NCI-H2029 (cell line): ENCODE results near the gene SEMA5A.
"Not testable (repeated sequence)": the region's sequence is repeated elsewhere in the genome, so short reads cannot be mapped to it uniquely, and the experiment has no call there.

ENCODE experiments used
- DNase-seq: peaks from one replicate; lab custom pipeline; 2025; lab: John Stamatoyannopoulos, UW

SEMA5A gene

DNA sequence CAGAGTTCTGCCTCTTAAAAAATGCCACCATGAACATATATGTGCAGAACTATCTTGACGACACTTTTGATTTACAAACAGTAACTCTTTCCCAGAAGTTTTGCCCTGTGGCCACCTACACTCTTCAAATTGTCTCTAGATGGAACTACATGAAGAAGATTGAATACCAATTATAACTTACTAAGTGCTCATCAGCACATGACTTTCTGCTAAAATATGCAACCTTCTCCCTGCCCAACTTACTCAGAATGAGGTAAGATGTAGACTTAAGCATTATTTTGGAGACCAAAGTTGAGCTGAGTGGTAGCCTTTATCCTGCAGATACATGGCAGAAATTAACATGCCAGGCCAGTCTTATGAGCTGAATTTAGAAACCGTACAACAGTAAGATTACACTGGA, 105.4 kb downstream of the SEMA5A start:
- DNase-seq: no peak

DNA sequence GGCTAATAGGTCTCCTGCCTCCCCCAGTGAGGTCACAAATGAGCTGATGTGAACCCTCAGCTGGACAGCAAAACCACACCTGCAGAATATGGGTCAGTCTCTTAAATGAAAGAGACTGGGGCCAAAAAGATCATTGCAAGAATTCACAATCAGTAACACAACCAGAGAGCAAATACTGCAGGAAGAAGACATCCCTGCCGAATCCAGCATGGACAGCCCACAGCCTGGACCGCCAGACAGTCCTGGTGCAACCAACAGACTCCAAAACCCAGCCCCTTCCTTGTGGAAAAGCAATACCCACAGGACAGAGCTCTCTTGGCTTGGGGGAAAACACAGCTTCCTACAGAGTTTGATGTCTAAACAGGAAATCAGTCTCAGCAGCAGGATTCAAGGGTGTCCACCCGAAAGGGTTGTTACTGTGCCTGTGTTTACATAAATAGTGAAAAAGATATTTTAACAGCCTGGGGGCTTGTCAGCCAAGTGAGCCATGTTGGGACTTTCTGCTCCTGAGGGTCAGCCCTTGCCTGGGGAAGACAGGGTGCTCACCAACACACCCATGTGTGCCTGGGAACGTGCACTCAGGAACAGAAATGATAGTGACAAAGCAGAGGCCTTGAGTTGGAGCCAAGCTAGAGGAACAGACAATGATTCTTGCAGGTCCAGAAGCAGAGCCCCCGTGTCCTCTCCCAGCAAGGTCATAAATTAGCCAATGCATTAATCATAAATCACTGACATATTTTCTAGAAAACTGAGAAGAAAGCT, 106.2 kb downstream of the SEMA5A start:
- no peak for DNase-seq

DNA sequence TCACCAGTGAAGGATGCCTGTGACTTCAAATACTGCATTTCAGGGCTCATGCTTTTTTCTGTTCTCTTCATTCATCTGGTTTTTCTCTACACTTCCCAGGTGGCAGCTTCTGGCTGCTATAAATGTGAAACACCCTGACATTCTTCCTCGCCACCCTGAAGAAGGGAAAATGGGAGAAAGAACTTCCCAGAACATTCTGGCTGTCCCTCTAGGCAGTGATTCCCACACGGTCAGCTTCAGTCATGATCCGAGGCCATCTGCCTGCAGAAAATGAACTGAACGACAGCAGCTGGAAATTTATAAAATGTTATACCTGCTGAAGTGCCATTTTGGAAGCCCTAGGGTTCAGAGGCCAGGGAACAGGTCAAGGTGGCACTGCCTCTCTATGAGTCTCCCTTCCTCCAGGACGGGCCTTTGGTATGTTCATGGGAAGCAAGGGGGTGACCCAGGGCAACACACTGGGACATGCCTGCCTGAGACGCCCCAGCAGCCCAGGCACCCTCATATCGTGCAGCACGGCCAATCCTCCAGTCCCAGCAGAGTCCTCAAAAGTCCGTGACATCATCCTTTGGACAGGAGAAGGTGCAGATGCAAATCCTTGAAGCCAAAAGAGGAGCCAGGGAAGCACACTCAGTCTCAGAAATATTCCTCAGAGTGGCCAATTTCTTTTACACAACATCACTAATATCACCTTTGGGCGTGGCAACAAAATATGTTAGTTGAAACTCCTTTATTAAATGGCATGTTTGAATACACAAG, 107.1 kb downstream of the SEMA5A start:
- no peak for DNase-seq

DNA sequence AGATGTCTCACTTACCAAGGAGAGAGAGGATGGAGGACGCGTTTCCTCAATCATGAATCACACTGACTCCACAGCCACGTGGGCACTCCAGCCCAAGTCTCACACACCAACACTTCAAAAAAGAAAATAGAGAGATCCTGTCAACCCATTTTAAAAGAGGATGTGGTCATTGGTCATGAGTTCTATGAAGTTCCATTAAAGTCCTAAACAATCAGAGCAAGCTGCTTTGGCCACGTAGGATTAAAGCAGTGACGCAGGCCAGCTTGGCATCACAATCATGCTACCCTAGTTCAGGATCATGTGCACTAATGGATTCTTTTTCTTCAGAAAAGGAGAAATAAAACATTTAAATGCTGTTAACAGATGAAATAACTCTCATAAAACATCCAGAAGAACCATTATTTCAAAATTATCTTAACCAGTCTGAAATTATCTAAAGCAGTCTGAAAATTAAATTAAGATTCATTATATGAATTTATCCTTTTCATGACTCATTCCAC, 108.1 kb downstream of the SEMA5A start:
- DNase-seq: no peak

DNA sequence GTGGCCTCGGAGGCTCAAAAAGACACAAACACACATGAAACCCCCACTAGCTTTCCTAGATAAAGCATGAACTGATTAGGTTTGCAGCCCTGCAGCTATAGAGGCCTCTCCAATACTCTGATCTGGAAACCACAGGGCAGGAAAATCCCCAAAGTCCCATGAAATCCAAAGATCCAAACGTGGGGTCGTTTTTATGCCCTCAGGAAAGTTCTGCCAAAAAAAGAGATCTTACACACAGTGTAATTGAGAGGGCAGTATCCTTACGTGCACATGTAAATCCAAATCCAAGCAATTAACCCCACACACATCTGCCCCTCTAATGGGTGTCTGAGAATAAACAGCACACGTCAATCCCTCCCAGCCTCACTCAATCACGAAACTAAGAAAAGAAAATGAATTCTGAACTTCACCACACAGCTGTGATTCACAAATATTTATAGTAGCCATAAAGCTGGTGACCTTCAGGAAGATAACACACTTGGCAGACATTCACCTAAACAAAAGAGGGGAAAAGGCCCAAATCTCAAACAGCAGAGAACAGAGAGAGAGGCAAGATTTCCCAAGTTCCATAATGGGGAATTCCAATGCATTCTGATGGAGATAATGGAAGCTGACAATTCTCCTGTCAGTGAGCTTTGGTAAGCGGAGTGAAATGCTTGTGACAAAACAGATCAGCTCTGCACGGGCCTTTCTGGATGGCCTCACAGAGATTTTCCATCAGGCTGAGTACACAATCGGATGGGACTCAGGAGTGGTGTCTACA, 114.2 kb downstream of the SEMA5A start:
- no peak for DNase-seq

DNA sequence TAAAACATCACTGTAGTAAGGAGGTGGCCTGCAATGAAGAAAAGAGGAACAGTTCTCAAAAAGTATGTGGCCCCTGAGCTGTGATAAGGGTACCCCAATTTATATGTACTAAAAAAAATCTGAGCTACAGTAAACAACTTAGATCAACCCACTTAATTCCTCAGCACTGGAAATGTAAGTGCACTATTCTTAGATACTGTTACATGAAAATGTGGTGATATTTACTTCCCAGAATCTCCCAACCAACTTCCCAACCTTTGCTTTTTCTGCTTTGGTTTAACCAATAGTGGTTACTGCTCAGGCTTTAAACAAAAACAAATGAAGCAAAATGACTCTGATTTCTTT, 114.8 kb downstream of the SEMA5A start:
- no peak for DNase-seq

DNA sequence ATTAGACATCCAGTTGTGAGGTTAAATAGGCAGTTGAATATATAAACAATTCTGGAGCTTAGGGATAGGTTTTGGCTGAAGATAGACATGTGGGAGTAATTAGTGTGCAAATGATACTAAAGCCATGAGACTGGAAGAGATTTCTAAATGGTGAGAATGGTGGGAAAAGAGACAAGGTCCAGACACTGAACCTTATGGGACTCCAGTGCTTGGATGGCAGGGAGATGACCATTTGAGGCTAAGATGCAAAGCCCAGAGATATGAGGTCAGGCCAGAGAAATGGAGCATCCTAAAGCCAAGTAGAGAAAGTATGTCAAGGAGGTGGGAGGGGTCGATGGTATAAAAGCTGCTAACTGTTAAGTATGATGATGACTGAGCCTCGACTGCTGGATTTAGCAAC, 115.6 kb downstream of the SEMA5A start:
- DNase-seq: no peak

DNA sequence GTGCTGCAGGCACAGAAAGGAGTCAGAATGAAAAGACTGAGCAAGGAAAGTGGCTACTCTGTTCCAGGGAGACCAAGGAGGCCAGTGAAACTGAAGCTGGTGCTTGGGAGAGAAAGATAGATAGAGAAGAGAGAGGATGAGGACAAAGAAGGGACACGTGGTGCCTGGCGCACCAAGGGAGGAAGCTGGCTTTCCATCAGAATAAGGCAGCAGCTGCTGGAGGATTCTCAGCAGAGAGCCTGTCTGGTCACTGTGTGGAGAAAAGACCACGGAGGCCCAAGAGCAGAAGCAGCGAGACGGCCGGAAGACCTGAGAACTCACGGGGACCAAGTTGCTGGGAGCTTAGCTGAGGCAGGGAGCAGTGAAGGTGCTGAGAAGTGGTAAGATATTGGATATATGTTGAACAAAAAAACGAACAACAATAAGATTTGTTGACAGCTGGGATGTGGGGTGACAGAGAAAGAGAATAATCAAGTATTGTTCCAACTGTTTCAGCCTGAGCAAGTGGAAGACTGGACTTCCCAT, 116.1 kb downstream of the SEMA5A start:
- no peak for DNase-seq

DNA sequence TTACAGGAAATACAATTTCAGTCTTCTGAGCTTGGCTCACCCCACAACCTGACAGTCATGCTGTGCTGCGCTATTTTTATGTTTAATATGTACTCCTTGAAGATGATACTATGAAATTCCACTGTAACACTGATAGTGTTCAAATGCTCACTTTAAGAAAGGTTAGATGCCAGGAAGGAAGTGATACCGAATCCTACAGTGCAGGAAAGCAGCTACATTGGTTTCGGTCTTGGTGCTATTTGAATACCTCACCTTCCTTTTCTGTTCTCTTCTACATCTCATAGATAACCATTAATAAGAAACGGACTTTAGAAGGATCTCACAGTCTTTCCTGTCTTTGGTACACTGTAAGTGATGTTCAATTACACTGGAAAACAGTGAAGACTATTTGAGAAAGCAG, 117.6 kb downstream of the SEMA5A start:
- no peak for DNase-seq

DNA sequence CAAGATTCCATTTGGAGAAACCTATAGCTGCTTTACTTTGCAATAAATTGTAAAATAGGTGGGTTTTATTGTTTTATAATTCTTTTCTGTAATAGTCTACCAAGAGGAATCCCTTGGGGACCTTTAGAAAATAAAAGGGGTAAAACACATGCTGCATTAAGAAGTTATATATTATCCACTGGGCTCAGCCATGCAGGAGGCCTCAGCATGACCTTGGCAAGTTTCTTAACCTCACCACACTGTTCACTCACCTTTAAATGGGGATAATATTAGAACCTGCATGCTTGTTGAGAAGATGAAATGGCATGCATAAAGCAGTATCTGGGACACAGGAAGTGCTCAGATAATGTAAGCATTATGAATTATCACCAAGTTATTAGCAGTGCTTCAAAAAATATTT, 120.2 kb downstream of the SEMA5A start:
- no peak for DNase-seq

DNA sequence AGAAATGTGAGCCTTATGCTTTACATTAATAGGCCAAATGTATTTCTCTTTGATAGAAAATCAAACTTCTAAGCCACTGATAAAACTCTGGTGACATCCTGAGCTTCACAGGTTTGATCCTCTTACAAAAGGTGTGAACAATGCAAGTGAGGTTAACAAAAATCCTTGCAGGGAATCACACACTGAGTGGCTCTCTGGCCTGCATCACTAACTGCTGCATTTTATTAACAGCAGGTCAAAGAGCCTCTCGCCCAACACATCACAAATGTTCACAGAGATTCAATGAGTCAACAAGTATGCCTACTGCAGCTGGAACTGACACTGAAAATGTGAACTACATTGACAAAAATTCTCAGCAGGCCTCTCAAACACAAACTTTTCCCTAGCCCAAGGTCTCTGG, 122.3 kb downstream of the SEMA5A start:
- DNase-seq: no peak

DNA sequence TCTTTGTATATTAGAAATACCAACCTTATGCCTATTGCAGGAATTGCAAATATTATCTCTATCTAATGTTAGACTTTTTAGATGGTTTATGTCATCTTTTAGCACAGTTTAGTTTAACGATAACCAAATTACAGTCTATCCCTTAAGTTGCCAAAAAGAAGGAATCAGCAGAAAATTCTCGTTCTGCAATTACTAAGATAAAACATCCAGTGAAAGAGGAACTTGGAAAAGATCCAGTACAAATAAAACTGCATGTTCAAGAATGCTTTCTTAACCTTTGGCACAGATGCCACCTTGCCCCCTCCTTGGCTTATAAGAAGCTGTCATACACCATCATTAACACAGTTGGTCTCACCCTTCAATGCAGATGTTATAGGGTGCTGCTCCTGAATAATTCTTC, 124.0 kb downstream of the SEMA5A start:
- no peak for DNase-seq

DNA sequence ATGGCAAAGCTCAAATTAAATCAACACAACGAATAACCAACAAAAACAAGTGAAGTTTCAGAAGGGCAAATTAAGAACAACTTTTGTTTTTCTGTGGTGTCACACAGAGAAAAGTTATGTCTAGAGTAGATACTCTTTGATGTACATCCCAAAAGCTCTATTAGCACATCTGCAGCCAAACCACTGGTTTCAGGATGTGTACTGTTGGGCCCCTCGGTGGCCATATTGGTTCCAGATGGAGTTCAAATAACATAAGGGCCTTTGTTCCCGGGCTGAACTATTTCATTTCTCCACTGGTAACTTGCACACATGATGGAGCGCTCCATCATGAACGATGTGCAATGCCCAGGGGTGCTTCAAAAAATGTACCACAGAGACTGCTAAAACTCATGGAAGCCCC, 126.1 kb downstream of the SEMA5A start:
- no peak for DNase-seq

DNA sequence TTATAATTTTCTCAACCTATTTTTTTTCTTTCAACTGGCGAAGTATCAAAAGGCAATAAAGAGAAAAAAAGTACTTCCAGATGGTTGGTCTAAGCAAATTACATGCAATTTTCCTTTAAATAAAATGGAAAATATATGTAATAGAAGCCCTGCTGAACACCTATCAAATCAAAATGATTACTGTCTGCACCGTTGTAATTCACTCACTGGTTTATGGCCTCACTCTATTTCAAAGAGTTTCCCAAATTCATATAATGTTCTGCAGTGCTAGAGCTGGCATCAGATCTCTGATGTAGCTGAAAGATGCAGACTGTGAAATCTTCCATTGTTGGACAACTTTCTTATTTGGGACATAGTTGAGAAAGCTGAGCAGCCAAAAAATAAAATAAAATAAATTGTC, 130.3 kb downstream of the SEMA5A start:
- no peak for DNase-seq

DNA sequence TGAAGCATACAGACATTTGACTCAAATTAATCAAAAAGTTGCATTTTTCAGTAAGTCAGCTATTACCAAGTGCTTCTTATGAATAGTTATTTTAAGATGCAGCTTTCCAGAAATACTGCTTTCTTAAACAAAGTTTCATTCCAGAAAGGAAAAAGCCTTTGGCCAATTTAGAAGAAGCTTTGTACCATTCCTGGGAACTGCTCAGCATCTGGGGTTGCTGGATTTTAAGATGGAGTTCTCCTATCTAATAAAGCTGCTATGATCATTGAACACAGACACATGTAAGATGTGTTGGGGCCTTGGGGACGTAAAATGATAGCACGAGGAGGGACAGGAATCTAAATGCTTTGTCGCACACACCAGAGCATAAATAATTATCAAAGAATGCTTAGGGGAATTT, 130.8 kb downstream of the SEMA5A start:
- DNase-seq: no peak

DNA sequence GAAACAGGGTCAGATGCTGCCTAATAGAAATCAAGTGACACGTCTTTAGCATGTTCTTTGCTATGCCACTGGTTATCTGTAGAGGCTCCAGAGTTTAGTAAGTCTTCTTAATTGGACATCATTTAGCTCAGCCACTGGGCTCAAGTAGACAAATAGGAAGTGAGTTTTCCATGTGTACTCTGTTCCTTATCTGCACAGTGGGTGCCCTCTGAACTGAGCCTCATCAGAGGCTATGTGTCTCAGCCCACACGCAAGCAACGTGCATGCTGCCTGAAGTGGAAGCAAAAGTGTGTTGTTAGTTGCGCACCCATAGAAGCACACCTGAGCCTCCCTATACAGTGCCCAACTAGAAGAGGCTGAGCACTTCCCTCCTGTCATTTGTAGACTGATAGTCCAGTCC, 134.7 kb downstream of the SEMA5A start:
- DNase-seq: no peak

DNA sequence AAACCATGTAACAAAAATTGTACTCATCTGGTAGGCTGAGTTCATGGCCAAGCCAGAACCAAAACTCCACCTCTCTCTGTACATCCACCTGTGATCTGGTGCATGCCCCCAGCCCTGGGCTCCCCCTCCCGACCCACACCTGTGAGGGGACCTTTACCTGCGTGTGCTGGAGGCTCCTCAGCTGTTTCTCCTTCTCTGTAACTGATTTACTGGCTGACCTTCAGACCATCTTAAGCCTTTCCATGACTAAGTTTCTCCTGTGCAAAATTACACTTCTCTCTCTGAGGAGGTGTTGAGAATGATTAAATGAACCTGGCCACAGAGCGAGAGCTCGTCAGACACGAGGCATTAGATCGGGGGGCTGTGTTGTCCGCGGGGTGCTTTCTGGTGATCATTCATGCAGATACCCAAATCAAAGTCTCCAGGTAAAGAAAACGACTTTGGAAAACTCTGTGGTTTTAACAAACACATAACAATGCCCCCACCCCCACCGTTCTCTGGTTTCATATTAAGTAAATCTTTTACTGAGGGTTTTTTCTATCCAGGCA, 136.4 kb downstream of the SEMA5A start:
- DNase-seq: no peak

DNA sequence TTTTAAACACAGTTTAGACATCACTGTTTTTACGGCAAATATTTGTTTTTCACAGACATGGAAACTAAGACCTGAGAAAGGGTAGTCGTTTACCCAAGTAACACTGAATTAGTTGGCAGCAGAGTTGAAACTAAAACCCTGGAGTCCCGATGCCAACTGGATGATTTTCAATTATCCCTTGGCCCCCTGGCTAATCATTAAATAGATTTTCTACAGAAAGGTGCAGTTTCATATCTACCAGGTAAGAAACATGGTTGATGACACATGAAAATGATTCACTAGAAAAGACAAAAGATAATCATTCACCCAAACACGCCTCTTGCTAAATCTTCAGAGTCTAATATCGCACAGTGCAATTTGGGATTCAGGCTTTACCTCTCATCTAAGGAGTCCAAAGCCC, 136.9 kb downstream of the SEMA5A start:
- DNase-seq: no peak

DNA sequence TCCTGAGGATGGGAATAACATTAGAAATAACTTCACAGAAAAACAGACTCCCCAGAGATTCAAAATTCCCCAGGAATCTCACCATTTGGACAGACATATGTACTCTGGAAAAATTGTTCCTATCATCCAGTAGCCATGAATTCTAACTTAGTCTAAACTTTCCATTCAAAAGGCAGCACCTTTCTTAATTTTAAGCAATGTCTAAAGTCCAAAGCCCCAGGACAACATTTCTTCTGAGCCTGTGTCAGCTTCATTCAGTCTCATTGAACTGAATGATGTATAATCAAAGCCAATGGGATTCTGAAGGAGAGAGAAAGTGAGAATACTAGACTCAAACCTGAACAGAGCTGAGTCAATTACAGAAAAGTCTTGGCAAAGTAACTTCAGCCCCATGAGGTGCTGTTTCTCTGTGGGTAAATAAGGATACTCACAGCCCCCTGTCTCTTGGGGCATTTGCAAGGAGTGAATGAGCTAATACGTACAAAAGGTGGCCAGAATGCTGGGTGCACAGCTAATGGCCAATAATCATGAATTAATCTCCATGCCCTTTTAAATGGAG, 140.6 kb downstream of the SEMA5A start:
- no peak for DNase-seq

DNA sequence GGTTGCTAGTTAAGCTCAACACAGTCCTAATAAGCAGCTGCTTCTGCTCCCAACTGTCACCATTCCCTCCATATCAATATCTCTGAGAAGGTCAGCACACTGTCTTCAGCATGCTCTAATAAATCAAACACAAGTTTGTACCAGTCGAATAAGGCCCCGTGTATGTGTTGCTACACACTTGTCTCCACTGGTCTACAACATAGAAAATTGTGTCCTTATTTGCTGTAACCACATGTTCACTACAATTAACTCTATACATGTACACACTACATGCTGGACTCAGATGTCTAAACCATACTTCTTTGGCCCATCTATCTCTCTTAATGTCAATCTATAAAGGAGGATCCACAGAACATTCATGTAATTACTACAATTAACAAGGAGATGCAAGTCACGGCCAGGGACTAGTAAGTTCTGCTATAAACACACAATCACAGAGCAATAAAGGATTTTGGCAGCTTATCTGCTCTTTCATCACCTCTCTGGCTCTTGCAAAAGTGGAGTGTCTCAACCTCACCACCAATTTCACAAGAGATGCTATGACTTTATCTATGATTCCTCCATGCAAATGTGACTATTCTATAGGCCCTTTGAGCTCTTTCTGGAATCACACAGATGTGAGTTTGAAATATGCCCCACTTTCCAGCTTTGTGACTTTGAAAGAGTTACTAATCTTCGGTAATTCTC, 143.9 kb downstream of the SEMA5A start:
- DNase-seq: no peak

DNA sequence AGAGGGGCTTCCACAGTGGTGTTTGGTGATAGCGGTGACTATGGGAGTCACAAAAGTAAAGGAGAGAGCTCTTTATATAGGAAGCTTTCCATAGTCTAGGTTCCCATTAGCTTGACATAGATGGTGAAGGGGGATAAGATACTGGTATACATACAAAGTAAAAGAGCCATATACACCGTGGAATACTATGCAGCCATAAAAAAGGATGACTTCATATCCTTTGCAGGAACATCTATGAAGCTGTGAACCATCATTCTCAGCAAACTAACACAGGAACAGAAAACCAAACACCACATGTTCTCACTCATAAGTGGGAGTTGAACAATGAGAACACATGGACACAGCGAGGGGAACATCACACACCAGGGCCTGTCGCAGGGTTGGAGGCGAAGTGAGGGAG, 146.1 kb downstream of the SEMA5A start:
- not testable (repeated sequence) for DNase-seq
